Fibroblast of mammary gland (primary cell): ENCODE data around the gene GYG2.
A peak's percentile ranks its signal among the peaks of the same experiment; 100 is the strongest.

Source experiments
- DNase-seq: peaks from one replicate; pipeline ENCODE4 v3.0.0-alpha.2; 2010; ENCODE audit warnings: low read depth
- H3K4me3 ChIP-seq: 2 replicates; pipeline ENCODE4 v1.5.1; 2011; ENCODE audit warnings: low read depth, mild to moderate bottlenecking, low read length, moderate library complexity; ENCODE audit not compliant: control insufficient read depth
- TF ChIP-seq, protein P1 (sequence below): conservative IDR thresholded peaks from 2 replicates; pipeline ENCODE4 v1.5.1; 2011; ENCODE audit warnings: low read depth, low read length, inconsistent platforms; ENCODE audit not compliant: control insufficient read depth, insufficient read depth

The GYG2 gene

DNA sequence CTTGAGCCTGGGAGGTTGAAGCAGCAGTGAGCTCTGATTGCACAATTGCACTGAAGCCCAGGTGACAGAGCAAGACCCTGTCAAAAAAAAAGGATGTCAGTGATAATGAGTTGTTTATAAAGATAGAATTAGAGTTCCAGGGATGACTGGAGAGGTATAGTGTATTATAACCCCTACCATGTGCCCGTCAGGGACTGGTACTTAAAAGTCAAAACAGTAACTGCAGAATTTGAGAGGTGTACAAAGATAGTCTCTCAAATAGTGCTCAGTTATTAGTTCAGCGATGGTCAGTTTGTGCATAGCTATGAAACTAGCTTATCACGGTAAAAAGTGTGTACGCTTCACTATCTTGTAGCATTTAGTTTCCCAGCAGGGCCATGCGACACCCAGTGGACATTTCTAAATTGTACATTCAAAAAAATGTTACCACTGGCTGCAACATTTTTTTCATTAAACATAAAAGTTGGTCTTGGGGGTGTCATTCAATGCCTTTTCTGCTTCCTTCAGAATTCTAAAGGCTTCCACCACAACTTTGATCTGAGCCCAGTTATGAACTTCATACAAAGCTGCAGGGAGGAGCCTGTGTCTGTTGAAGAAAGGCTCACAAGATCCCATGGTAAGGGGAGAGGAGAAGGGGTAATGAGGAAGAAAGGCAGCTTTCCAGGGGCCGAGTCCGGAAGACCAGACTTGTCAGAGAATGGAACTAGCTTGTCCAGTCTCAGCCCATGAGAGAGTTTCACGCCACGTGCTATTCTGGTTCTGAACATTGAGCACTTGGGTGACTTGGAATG, 9.2 kb upstream of the GYG2 start:
- DNase-seq: peak; percentile 49
- TF ChIP-seq, protein P1, sequence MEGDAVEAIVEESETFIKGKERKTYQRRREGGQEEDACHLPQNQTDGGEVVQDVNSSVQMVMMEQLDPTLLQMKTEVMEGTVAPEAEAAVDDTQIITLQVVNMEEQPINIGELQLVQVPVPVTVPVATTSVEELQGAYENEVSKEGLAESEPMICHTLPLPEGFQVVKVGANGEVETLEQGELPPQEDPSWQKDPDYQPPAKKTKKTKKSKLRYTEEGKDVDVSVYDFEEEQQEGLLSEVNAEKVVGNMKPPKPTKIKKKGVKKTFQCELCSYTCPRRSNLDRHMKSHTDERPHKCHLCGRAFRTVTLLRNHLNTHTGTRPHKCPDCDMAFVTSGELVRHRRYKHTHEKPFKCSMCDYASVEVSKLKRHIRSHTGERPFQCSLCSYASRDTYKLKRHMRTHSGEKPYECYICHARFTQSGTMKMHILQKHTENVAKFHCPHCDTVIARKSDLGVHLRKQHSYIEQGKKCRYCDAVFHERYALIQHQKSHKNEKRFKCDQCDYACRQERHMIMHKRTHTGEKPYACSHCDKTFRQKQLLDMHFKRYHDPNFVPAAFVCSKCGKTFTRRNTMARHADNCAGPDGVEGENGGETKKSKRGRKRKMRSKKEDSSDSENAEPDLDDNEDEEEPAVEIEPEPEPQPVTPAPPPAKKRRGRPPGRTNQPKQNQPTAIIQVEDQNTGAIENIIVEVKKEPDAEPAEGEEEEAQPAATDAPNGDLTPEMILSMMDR: peak; percentile 63
- H3K4me3 ChIP-seq: no peak overlapping the region

DNA sequence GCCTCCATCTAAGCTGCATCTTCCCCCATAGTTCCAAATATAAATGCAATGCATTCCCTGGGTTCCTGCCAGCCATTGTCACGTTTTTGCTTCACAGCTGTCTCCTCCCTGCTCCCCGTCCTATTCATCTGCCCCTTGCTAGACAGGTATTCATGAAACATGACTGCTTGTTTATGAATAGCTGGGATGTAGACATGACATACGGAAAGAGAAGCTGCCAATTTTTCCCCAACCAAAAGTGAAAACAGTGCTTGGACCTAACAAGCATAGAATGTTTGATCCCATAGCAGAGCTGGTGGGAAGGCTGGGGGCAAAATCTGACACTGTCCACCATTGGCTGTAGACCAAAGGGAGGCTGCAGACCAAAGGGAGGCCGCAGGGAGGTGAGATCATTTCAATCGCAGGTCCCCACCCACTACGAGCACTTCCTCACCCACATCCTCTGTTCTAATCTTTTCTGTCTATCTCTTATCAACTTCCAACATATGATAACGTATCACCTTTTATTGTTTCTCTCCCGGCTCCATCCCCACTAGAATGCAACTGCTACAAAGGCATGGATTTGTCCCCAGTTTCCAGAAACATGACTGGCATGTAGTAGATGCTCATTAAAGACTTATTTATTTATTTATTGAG, 8.5 kb upstream of the GYG2 start:
- no peak for DNase-seq
- H3K4me3 ChIP-seq: no peak overlapping the region
- TF ChIP-seq, protein P1: no peak

DNA sequence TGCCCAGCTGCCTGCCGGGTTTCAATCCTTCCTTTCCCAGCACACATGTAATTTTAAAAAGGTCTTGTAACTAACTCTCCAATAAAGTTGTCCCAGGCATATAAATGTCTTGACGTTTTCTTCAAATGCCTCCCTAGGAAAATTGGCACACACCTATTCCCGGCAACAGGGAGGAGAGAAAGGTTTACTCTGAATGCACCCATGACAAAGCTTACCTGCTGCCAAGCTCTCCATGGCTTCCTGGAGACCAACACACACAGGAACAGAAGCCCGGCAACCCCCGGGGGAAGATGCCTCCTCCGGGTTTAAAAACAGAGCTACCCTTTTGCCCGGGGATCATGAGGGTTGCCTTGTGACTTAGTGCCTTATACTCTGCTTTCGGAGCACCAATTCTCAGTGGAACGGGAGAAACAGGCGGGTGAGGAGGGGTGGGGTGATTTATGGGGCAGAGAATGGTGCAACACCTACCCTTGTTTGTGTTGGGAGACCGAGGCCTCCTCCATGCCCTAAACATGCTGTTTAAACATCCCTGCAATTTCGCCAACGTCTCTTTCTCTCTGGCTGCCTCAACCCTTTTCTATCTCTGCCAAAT, 4.8 kb upstream of the GYG2 start:
- no peak for DNase-seq
- TF ChIP-seq, protein P1: no peak
- no peak overlapping the region for H3K4me3 ChIP-seq

DNA sequence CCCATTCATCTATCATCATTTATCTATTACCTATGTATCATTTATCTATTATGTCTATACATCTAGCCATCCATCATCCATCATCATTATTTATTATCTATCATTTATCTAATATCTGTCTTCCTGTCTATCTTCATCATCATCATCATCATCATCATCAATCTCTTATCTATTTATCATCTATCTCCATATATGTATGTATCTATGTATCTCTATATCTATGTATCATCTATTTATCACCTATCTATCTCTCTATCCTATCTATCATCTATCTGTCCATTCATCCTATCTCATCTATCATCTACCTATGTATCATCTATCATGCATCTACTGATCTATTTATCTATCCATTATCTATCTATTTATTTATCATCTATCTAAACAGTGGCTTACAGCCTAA, 3.8 kb upstream of the GYG2 start:
- DNase-seq: no peak
- TF ChIP-seq, protein P1: no peak
- no peak overlapping the region for H3K4me3 ChIP-seq

DNA sequence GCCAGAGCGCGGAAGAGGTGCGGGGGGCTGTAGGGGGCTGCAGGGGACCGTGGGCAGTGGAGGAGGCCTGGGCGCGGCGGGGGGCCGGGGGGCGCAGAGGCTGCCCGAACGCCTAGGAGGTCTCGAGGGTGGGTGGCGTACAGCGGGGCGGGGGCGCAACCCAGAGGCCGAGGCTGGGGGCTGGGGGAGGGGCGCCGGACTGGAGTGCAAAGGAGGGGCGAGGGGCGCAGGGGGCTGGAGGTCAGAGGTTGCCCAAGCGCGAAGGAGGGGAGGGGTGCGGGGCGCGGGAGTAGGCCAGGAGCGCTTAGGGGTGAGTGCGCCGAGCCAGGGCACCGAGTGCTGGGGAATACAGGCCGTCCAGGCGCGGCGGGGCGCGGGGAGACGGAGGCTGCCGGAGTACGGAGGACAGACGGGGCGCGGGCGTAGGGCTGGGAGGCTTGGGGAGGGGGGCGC, 255 bp downstream of the GYG2 start:
- no peak overlapping the region for H3K4me3 ChIP-seq
- no peak for DNase-seq
- TF ChIP-seq, protein P1: no peak

DNA sequence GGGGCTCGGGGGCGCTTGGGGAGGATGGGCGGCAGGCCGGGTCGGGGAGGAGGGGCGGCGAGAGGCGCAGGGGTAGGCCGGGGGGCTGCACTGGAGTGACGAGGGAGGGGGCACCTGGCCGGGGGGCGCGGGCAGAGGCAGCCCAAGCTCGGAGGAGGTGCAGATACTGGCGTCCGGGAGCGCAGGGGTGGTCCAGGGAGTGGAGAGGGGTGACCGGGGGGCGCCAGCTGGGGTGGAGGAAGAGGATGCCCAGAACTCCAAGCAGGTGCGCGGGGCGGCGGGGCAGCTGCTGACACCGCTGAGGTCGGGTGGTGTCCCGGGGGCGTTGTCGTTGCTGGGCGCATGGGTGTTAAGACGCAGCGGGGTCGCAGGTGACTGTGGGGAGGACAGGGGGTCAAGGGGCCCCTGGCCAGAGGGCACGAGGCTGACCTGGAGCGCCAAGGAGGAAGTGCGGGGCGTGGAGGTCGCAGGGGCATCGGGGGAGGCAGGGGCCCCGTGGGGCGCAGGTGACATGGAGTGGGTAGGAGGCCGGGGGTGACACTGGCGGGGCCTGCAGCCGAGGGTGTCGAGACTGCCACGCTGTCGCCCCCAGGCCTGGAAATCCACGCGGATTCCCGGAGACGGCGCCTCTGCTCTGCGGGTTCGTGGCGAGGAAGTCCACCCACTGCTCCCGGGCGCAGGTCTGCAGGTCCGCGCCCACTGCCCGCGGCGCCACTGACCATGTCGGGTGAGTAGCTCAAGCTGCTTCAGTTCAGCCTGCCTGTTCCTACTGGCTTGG, 928 bp downstream of the GYG2 start:
- TF ChIP-seq, protein P1: no peak
- no peak for DNase-seq
- no peak overlapping the region for H3K4me3 ChIP-seq
